ENCODE results near the gene COL16A1.
A peak's percentile ranks its signal among the peaks of the same experiment; 100 is the strongest.

Gene COL16A1

GRCh38 chr1:31688233-31688918 lies 15.4 kb downstream of the COL16A1 start:
- H3K56ac ChIP-seq (ENCODE audit: low read length), result no peak overlapping the region
- no peaks in the 10 kb centered on the region for H3K27me3 ChIP-seq (ENCODE audit: insufficient read depth, low read length, poor library complexity)
- H3K79me2 ChIP-seq (ENCODE audit: control insufficient read depth, insufficient read depth, low read length), result no peaks in the 10 kb centered on the region
- no peak overlapping the region for H2BK15ac ChIP-seq (replicated peaks; ENCODE audit: low read depth)
- H3K27ac ChIP-seq (ENCODE audit: low read depth, low read length), result no peak overlapping the region
- H3K4me3 ChIP-seq (ENCODE audit: low read length), result no peak overlapping the region
- H3K4ac ChIP-seq (ENCODE audit: low read depth, low read length), result no peak overlapping the region
- no peak overlapping the region for H4K8ac ChIP-seq (ENCODE audit: low read depth, low read length)
- H4K5ac ChIP-seq (ENCODE audit: low read length), result no peak overlapping the region
- peak overlapping the region; percentile 24 for H3K23ac ChIP-seq (ENCODE audit: low read length)
- DNase-seq, result no peak
- no peak overlapping the region for H2BK5ac ChIP-seq (ENCODE audit: low read length)
- WGBS (ENCODE audit: extremely low coverage, insufficient coverage, low lambda C conversion rate), result no CpG with 5 or more reads among the region's 8 CpGs
- H3K9ac ChIP-seq (ENCODE audit: low read length), result no peak overlapping the region
- no peak overlapping the region for H2BK120ac ChIP-seq (ENCODE audit: low read depth, low read length)
- no peak overlapping the region for H2AK5ac ChIP-seq (ENCODE audit: low read length)
- no peak overlapping the region for H3K18ac ChIP-seq (ENCODE audit: low read length)
- H3K4me2 ChIP-seq (ENCODE audit: low read length), result no peak overlapping the region
- no peaks in the 10 kb centered on the region for H3K4me1 ChIP-seq (ENCODE audit: control insufficient read depth, low read depth, low read length)
- H3K79me1 ChIP-seq (ENCODE audit: low read length), result no peaks in the 10 kb centered on the region
- no peaks in the 10 kb centered on the region for H3K36me3 ChIP-seq (ENCODE audit: control insufficient read depth, insufficient read depth, low read length)

- H4K8ac ChIP-seq (ENCODE audit: low read depth, low read length), result no peak overlapping the region
- H2BK5ac ChIP-seq (ENCODE audit: low read length), result no peak overlapping the region
- no peak overlapping the region for H3K4ac ChIP-seq (ENCODE audit: low read depth, low read length)
- H3K4me3 ChIP-seq (ENCODE audit: low read length), result no peak overlapping the region
- no peaks in the 10 kb centered on the region for H3K79me1 ChIP-seq (ENCODE audit: low read length)
- no peaks in the 10 kb centered on the region for H3K27me3 ChIP-seq (ENCODE audit: insufficient read depth, low read length, poor library complexity)
- no peak overlapping the region for H3K56ac ChIP-seq (ENCODE audit: low read length)
- H3K9ac ChIP-seq (ENCODE audit: low read length), result no peak overlapping the region
- DNase-seq, result no peak
- H3K18ac ChIP-seq (ENCODE audit: low read length), result no peak overlapping the region
- H3K27ac ChIP-seq (ENCODE audit: low read depth, low read length), result no peak overlapping the region
- no peaks in the 10 kb centered on the region for H3K4me1 ChIP-seq (ENCODE audit: control insufficient read depth, low read depth, low read length)
- H2AK5ac ChIP-seq (ENCODE audit: low read length), result no peak overlapping the region
- no peak overlapping the region for H3K23ac ChIP-seq (ENCODE audit: low read length)
- H2BK15ac ChIP-seq (replicated peaks; ENCODE audit: low read depth), result no peak overlapping the region
- no peak overlapping the region for H4K5ac ChIP-seq (ENCODE audit: low read length)
- H3K36me3 ChIP-seq (ENCODE audit: control insufficient read depth, insufficient read depth, low read length), result no peaks in the 10 kb centered on the region
- WGBS (ENCODE audit: extremely low coverage, insufficient coverage, low lambda C conversion rate), result no CpG with 5 or more reads among the region's 8 CpGs
- no peaks in the 10 kb centered on the region for H3K79me2 ChIP-seq (ENCODE audit: control insufficient read depth, insufficient read depth, low read length)
- H3K4me2 ChIP-seq (ENCODE audit: low read length), result no peak overlapping the region
- no peak overlapping the region for H2BK120ac ChIP-seq (ENCODE audit: low read depth, low read length)
Observed at GRCh38 chr1:31687601-31688000, 16.2 kb downstream of the COL16A1 start.

- DNase-seq, result no peak
- no peaks in the 10 kb centered on the region for H3K79me2 ChIP-seq (ENCODE audit: control insufficient read depth, insufficient read depth, low read length)
- H3K79me1 ChIP-seq (ENCODE audit: low read length), result no peaks in the 10 kb centered on the region
- H3K4ac ChIP-seq (ENCODE audit: low read depth, low read length), result no peak overlapping the region
- no peak overlapping the region for H3K23ac ChIP-seq (ENCODE audit: low read length)
- H2BK15ac ChIP-seq (replicated peaks; ENCODE audit: low read depth), result no peak overlapping the region
- no peak overlapping the region for H2BK5ac ChIP-seq (ENCODE audit: low read length)
- no peak overlapping the region for H4K5ac ChIP-seq (ENCODE audit: low read length)
- no peak overlapping the region for H3K18ac ChIP-seq (ENCODE audit: low read length)
- H3K36me3 ChIP-seq (ENCODE audit: control insufficient read depth, insufficient read depth, low read length), result no peaks in the 10 kb centered on the region
- no peaks in the 10 kb centered on the region for H3K27me3 ChIP-seq (ENCODE audit: insufficient read depth, low read length, poor library complexity)
- H4K8ac ChIP-seq (ENCODE audit: low read depth, low read length), result no peak overlapping the region
- H2BK120ac ChIP-seq (ENCODE audit: low read depth, low read length), result no peak overlapping the region
- no peak overlapping the region for H3K4me2 ChIP-seq (ENCODE audit: low read length)
- no peak overlapping the region for H3K56ac ChIP-seq (ENCODE audit: low read length)
- no peak overlapping the region for H3K27ac ChIP-seq (ENCODE audit: low read depth, low read length)
- no CpG with 5 or more reads among the region's 8 CpGs for WGBS (ENCODE audit: extremely low coverage, insufficient coverage, low lambda C conversion rate)
- H3K4me1 ChIP-seq (ENCODE audit: control insufficient read depth, low read depth, low read length), result no peaks in the 10 kb centered on the region
- no peak overlapping the region for H3K4me3 ChIP-seq (ENCODE audit: low read length)
- no peak overlapping the region for H3K9ac ChIP-seq (ENCODE audit: low read length)
- H2AK5ac ChIP-seq (ENCODE audit: low read length), result no peak overlapping the region
Observed at GRCh38 chr1:31685795-31686194, 18.0 kb downstream of the COL16A1 start.

GRCh38 chr1:31683997-31684396 lies 19.8 kb downstream of the COL16A1 start:
- Histone ChIP-seq H3K79me1 (ENCODE audit: low read length) (no peaks in the 10 kb centered on the region), H2BK120ac (ENCODE audit: low read depth, low read length) (no peak overlapping the region), H4K8ac (ENCODE audit: low read depth, low read length) (no peak overlapping the region), H4K5ac (ENCODE audit: low read length) (no peak overlapping the region), H3K18ac (ENCODE audit: low read length) (no peak overlapping the region), H3K9ac (ENCODE audit: low read length) (no peak overlapping the region), H3K4me1 (ENCODE audit: control insufficient read depth, low read depth, low read length) (no peaks in the 10 kb centered on the region), H2BK5ac (ENCODE audit: low read length) (no peak overlapping the region), H3K36me3 (ENCODE audit: control insufficient read depth, insufficient read depth, low read length) (no peaks in the 10 kb centered on the region), H3K27me3 (ENCODE audit: insufficient read depth, low read length, poor library complexity) (no peaks in the 10 kb centered on the region), H2BK15ac (replicated peaks; ENCODE audit: low read depth) (no peak overlapping the region), H3K79me2 (ENCODE audit: control insufficient read depth, insufficient read depth, low read length) (no peaks in the 10 kb centered on the region), H3K4ac (ENCODE audit: low read depth, low read length) (no peak overlapping the region), H3K4me3 (ENCODE audit: low read length) (no peak overlapping the region), H3K4me2 (ENCODE audit: low read length) (no peak overlapping the region), H2AK5ac (ENCODE audit: low read length) (no peak overlapping the region), H3K56ac (ENCODE audit: low read length) (peak overlapping the region; percentile 34), H3K27ac (ENCODE audit: low read depth, low read length) (no peak overlapping the region), H3K23ac (ENCODE audit: low read length) (no peak overlapping the region)
- peak; percentile 41 for DNase-seq
- no CpG with 5 or more reads among the region's 11 CpGs for WGBS (ENCODE audit: extremely low coverage, insufficient coverage, low lambda C conversion rate)

GRCh38 chr1:31681415-31681814 lies 22.4 kb downstream of the COL16A1 start:
- Histone ChIP-seq H2BK120ac (ENCODE audit: low read depth, low read length) (no peak overlapping the region), H3K23ac (ENCODE audit: low read length) (no peak overlapping the region), H3K56ac (ENCODE audit: low read length) (no peak overlapping the region), H4K5ac (ENCODE audit: low read length) (no peak overlapping the region), H3K9ac (ENCODE audit: low read length) (no peak overlapping the region), H4K8ac (ENCODE audit: low read depth, low read length) (no peak overlapping the region), H2BK5ac (ENCODE audit: low read length) (no peak overlapping the region), H3K79me1 (ENCODE audit: low read length) (no peaks in the 10 kb centered on the region), H3K36me3 (ENCODE audit: control insufficient read depth, insufficient read depth, low read length) (no peaks in the 10 kb centered on the region), H3K27ac (ENCODE audit: low read depth, low read length) (no peak overlapping the region), H2AK5ac (ENCODE audit: low read length) (no peak overlapping the region), H3K4me3 (ENCODE audit: low read length) (no peak overlapping the region), H3K27me3 (ENCODE audit: insufficient read depth, low read length, poor library complexity) (no peaks in the 10 kb centered on the region), H3K4me1 (ENCODE audit: control insufficient read depth, low read depth, low read length) (no peaks in the 10 kb centered on the region), H3K18ac (ENCODE audit: low read length) (no peak overlapping the region), H3K4ac (ENCODE audit: low read depth, low read length) (no peak overlapping the region), H3K79me2 (ENCODE audit: control insufficient read depth, insufficient read depth, low read length) (no peaks in the 10 kb centered on the region), H3K4me2 (ENCODE audit: low read length) (no peak overlapping the region), H2BK15ac (replicated peaks; ENCODE audit: low read depth) (no peak overlapping the region)
- no CpG with 5 or more reads among the region's 9 CpGs for WGBS (ENCODE audit: extremely low coverage, insufficient coverage, low lambda C conversion rate)
- DNase-seq, result peak; percentile 42

- no peak overlapping the region for H3K56ac ChIP-seq (ENCODE audit: low read length)
- H3K18ac ChIP-seq (ENCODE audit: low read length), result no peak overlapping the region
- H3K9ac ChIP-seq (ENCODE audit: low read length), result no peak overlapping the region
- H2BK15ac ChIP-seq (replicated peaks; ENCODE audit: low read depth), result no peak overlapping the region
- H4K8ac ChIP-seq (ENCODE audit: low read depth, low read length), result no peak overlapping the region
- H2AK5ac ChIP-seq (ENCODE audit: low read length), result no peak overlapping the region
- H3K4me2 ChIP-seq (ENCODE audit: low read length), result no peak overlapping the region
- H3K4me1 ChIP-seq (ENCODE audit: control insufficient read depth, low read depth, low read length), result no peaks in the 10 kb centered on the region
- H3K23ac ChIP-seq (ENCODE audit: low read length), result no peak overlapping the region
- no peak overlapping the region for H4K5ac ChIP-seq (ENCODE audit: low read length)
- no peaks in the 10 kb centered on the region for H3K36me3 ChIP-seq (ENCODE audit: control insufficient read depth, insufficient read depth, low read length)
- H3K4me3 ChIP-seq (ENCODE audit: low read length), result no peak overlapping the region
- no peaks in the 10 kb centered on the region for H3K79me2 ChIP-seq (ENCODE audit: control insufficient read depth, insufficient read depth, low read length)
- no peak overlapping the region for H3K4ac ChIP-seq (ENCODE audit: low read depth, low read length)
- H2BK5ac ChIP-seq (ENCODE audit: low read length), result no peak overlapping the region
- H3K27me3 ChIP-seq (ENCODE audit: insufficient read depth, low read length, poor library complexity), result no peaks in the 10 kb centered on the region
- DNase-seq, result no peak
- H2BK120ac ChIP-seq (ENCODE audit: low read depth, low read length), result no peak overlapping the region
- H3K79me1 ChIP-seq (ENCODE audit: low read length), result no peaks in the 10 kb centered on the region
- no peak overlapping the region for H3K27ac ChIP-seq (ENCODE audit: low read depth, low read length)
- no CpG with 5 or more reads among the region's 23 CpGs for WGBS (ENCODE audit: extremely low coverage, insufficient coverage, low lambda C conversion rate)
Observed at GRCh38 chr1:31679676-31680230, 24.1 kb downstream of the COL16A1 start.
